HG03280 (cell line): ENCODE data around the gene SDK2.
"Not testable (repeated sequence)": the region's sequence is repeated elsewhere in the genome, so short reads cannot be mapped to it uniquely, and the experiment has no call there.

Source experiments
- ATAC-seq: cut with Tn5 transposase; IDR thresholded peaks from one replicate; pipeline ENCODE4 v1.9.1; 2021; ENCODE audit warnings: mild to moderate bottlenecking, moderate library complexity; ENCODE audit not compliant: unreplicated experiment

The SDK2 gene

GRCh38 chr17:73334771-73335513 lies 309.3 kb downstream of the SDK2 start:
- no peak for ATAC-seq

GRCh38 chr17:73333445-73333844 lies 310.8 kb downstream of the SDK2 start:
- ATAC-seq, result not testable (repeated sequence)

- ATAC-seq, result no peak
These were observed 313.2 kb downstream of the SDK2 start for GRCh38 chr17:73331060-73331459.

GRCh38 chr17:73327676-73328075 lies 316.6 kb downstream of the SDK2 start:
- no peak for ATAC-seq

GRCh38 chr17:73325527-73325842 lies 318.8 kb downstream of the SDK2 start:
- ATAC-seq, result no peak

GRCh38 chr17:73324711-73325526 lies 319.3 kb downstream of the SDK2 start:
- ATAC-seq, result no peak

GRCh38 chr17:73324160-73324475 lies 320.1 kb downstream of the SDK2 start:
- no peak for ATAC-seq

GRCh38 chr17:73323409-73324159 lies 320.7 kb downstream of the SDK2 start:
- ATAC-seq, result no peak

GRCh38 chr17:73320601-73321264 lies 323.5 kb downstream of the SDK2 start:
- no peak for ATAC-seq

GRCh38 chr17:73319766-73320165 lies 324.5 kb downstream of the SDK2 start:
- ATAC-seq, result no peak

GRCh38 chr17:73318836-73319235 lies 325.4 kb downstream of the SDK2 start:
- ATAC-seq, result no peak

GRCh38 chr17:73318427-73318813 lies 325.8 kb downstream of the SDK2 start:
- no peak for ATAC-seq

- ATAC-seq, result no peak
These were observed 326.5 kb downstream of the SDK2 start for GRCh38 chr17:73317513-73318426.

- no peak for ATAC-seq
These were observed 327.2 kb downstream of the SDK2 start for GRCh38 chr17:73316919-73317505.

GRCh38 chr17:73315471-73315870 lies 328.8 kb downstream of the SDK2 start:
- ATAC-seq, result no peak

GRCh38 chr17:73313526-73314127 lies 330.6 kb downstream of the SDK2 start:
- ATAC-seq, result no peak

GRCh38 chr17:73312887-73313286 lies 331.4 kb downstream of the SDK2 start:
- ATAC-seq, result not testable (repeated sequence)

- peak; percentile 88 for ATAC-seq
These were observed 332.2 kb downstream of the SDK2 start, which contains the start of gene CDC42EP4 for GRCh38 chr17:73311781-73312641. TSS of gene CDC42EP4 (minus strand) at chr17:73312001. CDS start at chr17:73286500, 25,501 bp downstream.
